Endothelial cell (in vitro differentiated cells): Measurements from ENCODE around the gene APPL2. TPM values are rescaled to one million over a fixed set of nuclear protein-coding genes. Genes with fewer than 3 reads are reported as not detected.
A peak's percentile ranks its signal among the peaks of the same experiment; 100 is the strongest.

Experiments
- DNase-seq: peaks from one replicate; pipeline ENCODE4 v3.0.0; 2021; ENCODE audit warnings: low spot score
- H3K27ac Mint-ChIP-seq: one replicate; pipeline ENCODE4 v1.8.0; 2021; ENCODE audit warnings: mixed read lengths, inconsistent platforms; ENCODE audit not compliant: unreplicated experiment
- H3K27me3 Mint-ChIP-seq: one replicate; pipeline ENCODE4 v1.8.0; 2021; ENCODE audit warnings: mild to moderate bottlenecking, moderate library complexity, mixed read lengths, inconsistent platforms; ENCODE audit not compliant: unreplicated experiment
- H3K36me3 Mint-ChIP-seq: one replicate; pipeline ENCODE4 v1.8.0; 2021; ENCODE audit warnings: mild to moderate bottlenecking, low read depth, mixed read lengths, inconsistent platforms; ENCODE audit not compliant: unreplicated experiment
- H3K4me1 Mint-ChIP-seq: one replicate; pipeline ENCODE4 v1.8.0; 2021; ENCODE audit warnings: mild to moderate bottlenecking, mixed read lengths, inconsistent platforms; ENCODE audit not compliant: unreplicated experiment
- H3K4me3 Mint-ChIP-seq: one replicate; pipeline ENCODE4 v1.8.0; 2021; ENCODE audit warnings: mild to moderate bottlenecking, mixed read lengths, inconsistent platforms; ENCODE audit not compliant: unreplicated experiment
- H3K9me3 Mint-ChIP-seq: one replicate; pipeline ENCODE4 v1.8.0; 2021; ENCODE audit warnings: mixed read lengths, inconsistent platforms; ENCODE audit not compliant: unreplicated experiment
- CTCF ChIP-seq: fragments of 200-600 bp; sonication (generic); IDR thresholded peaks from one replicate; pipeline ENCODE4 v1.5.0; 2021; ENCODE audit warnings: antibody characterized with exemption; ENCODE audit not compliant: unreplicated experiment
- total RNA-seq: library from RNA; stranded (reverse); fragmentation: NEBNext Ultra II Directional; extraction: Animal tissue kit (Norgen Biotek cat#: 25700); gene quantifications from one replicate; pipeline ENCODE4 v1.2.1, GENCODE V29; 2021; ENCODE audit not compliant: unreplicated experiment

The APPL2 gene
- total RNA-seq, 1 donor from 2014 or later = 44.7 TPM

- DNase-seq = no peak
- Mint-ChIP-seq H3K36me3 (peaks cover 27% of the 10 kb centered on the region), H3K27ac (no peak overlapping the region), H3K4me1 (peaks cover 23% of the 10 kb centered on the region), H3K9me3 (no peaks in the 10 kb centered on the region), H3K4me3 (no peak overlapping the region), H3K27me3 (peaks cover 4% of the 10 kb centered on the region)
- no peak for TF ChIP-seq CTCF
Measured at GRCh38 chr12:105214670-105215375, 21.2 kb downstream of the APPL2 start.

- Mint-ChIP-seq H3K9me3 (no peaks in the 10 kb centered on the region), H3K4me1 (peaks cover 16% of the 10 kb centered on the region), H3K27ac (peak overlapping the region; percentile 13), H3K4me3 (peak overlapping the region; percentile 12), H3K27me3 (peaks cover 4% of the 10 kb centered on the region), H3K36me3 (peaks cover 29% of the 10 kb centered on the region)
- DNase-seq = no peak
- TF ChIP-seq CTCF = no peak
Measured at GRCh38 chr12:105214148-105214547, 21.8 kb downstream of the APPL2 start.

GRCh38 chr12:105212438-105212837, 23.5 kb downstream of the APPL2 start:
- Mint-ChIP-seq H3K27me3 (peaks cover 4% of the 10 kb centered on the region), H3K9me3 (no peaks in the 10 kb centered on the region), H3K36me3 (peaks cover 41% of the 10 kb centered on the region), H3K4me3 (no peak overlapping the region), H3K4me1 (peaks cover 12% of the 10 kb centered on the region), H3K27ac (no peak overlapping the region)
- TF ChIP-seq CTCF = no peak
- DNase-seq = no peak

- Mint-ChIP-seq H3K36me3 (peaks cover 54% of the 10 kb centered on the region), H3K27me3 (peaks cover 5% of the 10 kb centered on the region)
Measured at GRCh38 chr12:105209091-105209490, 26.9 kb downstream of the APPL2 start.

More at GRCh38 chr12:105209091-105209490, 26.9 kb downstream of the APPL2 start:
- Mint-ChIP-seq H3K27ac (no peak overlapping the region), H3K4me1 (no peaks in the 10 kb centered on the region), H3K4me3 (no peak overlapping the region), H3K9me3 (no peaks in the 10 kb centered on the region)
- no peak for TF ChIP-seq CTCF
- DNase-seq = no peak
